Keratinocyte (primary cell): ENCODE data around the gene ANXA7. TPM values are rescaled to one million over a fixed set of nuclear protein-coding genes. Genes with fewer than 3 reads are reported as not detected.

Source experiments
- DNase-seq: peaks from one replicate; pipeline ENCODE4 v3.0.0-alpha.2; 2011; ENCODE audit warnings: low read depth, missing footprints, low spot score
- FAIRE-seq: peaks from 2 replicates; lab custom pipeline; 2011; peaks lifted over from hg19 to GRCh38; lab: Jason Lieb, UNC
- H2AFZ ChIP-seq: 2 replicates; pipeline ENCODE4 v1.6.0; 2012; ENCODE audit warnings: low read length, control low read depth, inconsistent platforms; ENCODE audit not compliant: control insufficient read depth
- H3K27ac ChIP-seq: 2 replicates; pipeline ENCODE4 v1.5.1; 2011; ENCODE audit warnings: low read length; ENCODE audit not compliant: control insufficient read depth, insufficient read depth
- H3K27me3 ChIP-seq: 3 replicates; pipeline ENCODE4 v1.6.0; 2011; ENCODE audit warnings: low read length; ENCODE audit not compliant: control insufficient read depth, insufficient read depth; ENCODE audit errors: extremely low read depth
- H3K36me3 ChIP-seq, 2 experiments: 2 replicates in 1 of 2; 3 replicates in 1 of 2; pipeline ENCODE4 v1.5.1; 2011; ENCODE audit warnings: low read length in 2 of 2, mild to moderate bottlenecking in 1 of 2; ENCODE audit not compliant: control insufficient read depth in 2 of 2, insufficient read depth in 2 of 2; ENCODE audit errors: extremely low read depth in 1 of 2
- H3K4me1 ChIP-seq: 3 replicates; pipeline ENCODE4 v1.5.1; 2011; ENCODE audit warnings: low read length; ENCODE audit not compliant: control insufficient read depth, insufficient read depth; ENCODE audit errors: extremely low read depth
- H3K4me2 ChIP-seq: 3 replicates; pipeline ENCODE4 v1.6.0; 2011; ENCODE audit warnings: low read depth, low read length; ENCODE audit not compliant: control insufficient read depth, insufficient read depth; ENCODE audit errors: extremely low read depth
- H3K4me3 ChIP-seq, 3 experiments: fragments of 200-600 bp in 1 of 3; sonication (generic) in 1 of 3; 2 replicates in 2 of 3; 3 replicates in 1 of 3; pipeline ENCODE4 v1.5.1; 2011 to 2016; ENCODE audit warnings: low read length in 3 of 3, mild to moderate bottlenecking in 3 of 3, control low read depth in 2 of 3, inconsistent platforms in 1 of 3, low read depth in 1 of 3, mixed read lengths in 1 of 3, mixed run types in 1 of 3, moderate library complexity in 1 of 3; ENCODE audit not compliant: control insufficient read depth in 2 of 3, insufficient read depth in 2 of 3; ENCODE audit errors: extremely low read depth in 1 of 3
- H3K79me2 ChIP-seq: 2 replicates; pipeline ENCODE4 v1.6.0; 2012; ENCODE audit warnings: low read length; ENCODE audit not compliant: control insufficient read depth, insufficient read depth
- H3K9ac ChIP-seq: 3 replicates; pipeline ENCODE4 v1.6.0; 2011; ENCODE audit warnings: low read length; ENCODE audit not compliant: control insufficient read depth, insufficient read depth; ENCODE audit errors: extremely low read depth
- H3K9me1 ChIP-seq: 3 replicates; pipeline ENCODE4 v1.6.0; 2011; ENCODE audit warnings: low read length; ENCODE audit not compliant: control insufficient read depth, insufficient read depth; ENCODE audit errors: extremely low read depth
- H3K9me3 ChIP-seq: 2 replicates; pipeline ENCODE4 v1.5.1; 2012; ENCODE audit warnings: low read depth, low read length; ENCODE audit not compliant: control insufficient read depth
- H4K20me1 ChIP-seq: 3 replicates; pipeline ENCODE4 v1.6.0; 2011; ENCODE audit warnings: low read length; ENCODE audit not compliant: control insufficient read depth, insufficient read depth; ENCODE audit errors: extremely low read depth
- CTCF ChIP-seq, 3 experiments: IDR thresholded peaks in 1 of 3; conservative IDR thresholded peaks in 1 of 3; optimal IDR thresholded peaks in 1 of 3; 2 replicates in 2 of 3; 3 replicates in 1 of 3; pipeline versions ENCODE3 to v1.5.1; 2011; ENCODE audit warnings: low read length in 3 of 3, mild to moderate bottlenecking in 3 of 3, moderate library complexity in 2 of 3, control low read depth in 1 of 3, inconsistent platforms in 1 of 3; ENCODE audit not compliant: insufficient read depth in 2 of 3; ENCODE audit errors: extremely low read depth in 1 of 3
- EZH2 ChIP-seq: IDR thresholded peaks from one replicate; pipeline ENCODE4 v1.6.1; 2012; ENCODE audit warnings: inconsistent platforms, mild to moderate bottlenecking, low read length, moderate library complexity
- dilution Hi-C: fragments of 300-500 bp; cut with MboI; formaldehyde crosslinking; loops from one replicate; pipeline ENCODE4 v1.7.0; 2020; ENCODE audit warnings: low sequenced_read_pairs; ENCODE audit not compliant: extremely low pct_ligation_motif_present
- polyA plus RNA-seq, 5 experiments: library from polyadenylated mRNA; depleted of rRNA in 3 of 5; stranded (reverse) in 3 of 5; stranded (forward) in 1 of 5; unstranded in 1 of 5; fragments of >200 nt; gene quantifications; 1 replicate in 1 of 5; 2 replicates in 3 of 5; 3 replicates in 1 of 5; pipeline versions ENCODE4 v1.2.1 to v1.2.3, GENCODE V29; 2011 to 2012; ENCODE audit warnings: missing spikeins in 2 of 5, low read depth in 1 of 5, low replicate concordance in 1 of 5

ANXA7 gene
- polyA plus RNA-seq, 1 donor (not counting 4 experiments of a cell fraction or from before 2014, with no cell fraction given) = 144 TPM

- DNase-seq = no peak
- H4K20me1 ChIP-seq = no peaks in the 10 kb centered on the region
- H3K9me3 ChIP-seq = no peaks in the 10 kb centered on the region
- no peak for FAIRE-seq
- H3K79me2 ChIP-seq = no peaks in the 10 kb centered on the region
- H3K4me3 ChIP-seq = no peak overlapping the region
- no peak overlapping the region for H3K4me2 ChIP-seq
- no peaks in the 10 kb centered on the region for H3K27me3 ChIP-seq
- H3K9me1 ChIP-seq = peaks cover 3% of the 10 kb centered on the region
- TF ChIP-seq EZH2 (no peak), CTCF (optimal IDR thresholded peaks at IDR 0.05 in 1 of 3, IDR thresholded peaks at IDR 0.05 in 1 of 3, conservative IDR thresholded peaks at IDR 0.05 in 1 of 3; ENCODE audit: extremely low read depth in 1 of 3, insufficient read depth in 2 of 3, low read length in 3 of 3) (no peak)
- no peak overlapping the region for H3K27ac ChIP-seq
- dilution Hi-C loops = no loop called here
- H3K9ac ChIP-seq = no peak overlapping the region
- H3K36me3 ChIP-seq = peaks cover 11 to 17% of the 10 kb centered on the region in 2 experiments
- H3K4me1 ChIP-seq = peaks cover 4% of the 10 kb centered on the region
- no peak overlapping the region for H2AFZ ChIP-seq
These were observed 12.5 kb upstream of the ANXA7 start for GRCh38 chr10:73426318-73426717.

GRCh38 chr10:73424478-73424877, 10.6 kb upstream of the ANXA7 start:
- no peak for DNase-seq
- H3K79me2 ChIP-seq = no peaks in the 10 kb centered on the region
- peaks cover 4% of the 10 kb centered on the region for H3K4me1 ChIP-seq
- no peaks in the 10 kb centered on the region for H3K9me3 ChIP-seq
- TF ChIP-seq CTCF (optimal IDR thresholded peaks at IDR 0.05 in 1 of 3, IDR thresholded peaks at IDR 0.05 in 1 of 3, conservative IDR thresholded peaks at IDR 0.05 in 1 of 3; ENCODE audit: extremely low read depth in 1 of 3, insufficient read depth in 2 of 3, low read length in 3 of 3) (no peak), EZH2 (no peak)
- H4K20me1 ChIP-seq = no peaks in the 10 kb centered on the region
- H3K4me3 ChIP-seq = no peak overlapping the region
- dilution Hi-C loops = no loop called here
- H3K9me1 ChIP-seq = peaks cover 3% of the 10 kb centered on the region
- H3K4me2 ChIP-seq = no peak overlapping the region
- no peak for FAIRE-seq
- no peaks in the 10 kb centered on the region for H3K27me3 ChIP-seq
- peaks cover 11 to 17% of the 10 kb centered on the region in 2 experiments for H3K36me3 ChIP-seq
- H3K9ac ChIP-seq = no peak overlapping the region
- no peak overlapping the region for H3K27ac ChIP-seq
- no peak overlapping the region for H2AFZ ChIP-seq
